Naive thymus-derived CD4-positive, alpha-beta T cell (primary cell): ENCODE data around the gene RBMS1. TPM values are rescaled to one million over a fixed set of nuclear protein-coding genes. Genes with fewer than 3 reads are reported as not detected.

Experiments
- ATAC-seq: fragments of 150-1000 bp; cut with Tn5 transposase; 2 replicates; pipeline ENCODE4 v1.10.0; 2021; ENCODE audit warnings: mild to moderate bottlenecking, moderate library complexity
- CTCF ChIA-PET: fragments of 350-600 bp; sonication (Branson Sonifier 250); formaldehyde crosslinking; loops from one replicate; lab custom pipeline; 2021; ENCODE audit warnings: antibody characterized with exemption; lab: Charles Lee
- POLR2A ChIA-PET: fragments of 350-600 bp; sonication (Branson Sonifier 250); formaldehyde crosslinking; loops from one replicate; lab custom pipeline; 2021; ENCODE audit warnings: antibody characterized with exemption, inconsistent platforms; lab: Charles Lee
- DNase-seq, 9 donors: peaks; one replicate each; pipeline versions ENCODE4 v3.0.0 to v3.0.0-alpha.2; 2020 to 2022; ENCODE audit warnings: mixed read lengths in 1 of 9
- H3K27ac ChIP-seq: one replicate; pipeline ENCODE4 v1.7.0; 2013; ENCODE audit warnings: mild to moderate bottlenecking, low read depth, low read length, moderate library complexity
- H3K27me3 ChIP-seq, 2 donors: one replicate each; pipeline ENCODE4 v1.7.0; 2013; ENCODE audit warnings: low read length in 2 of 2, mild to moderate bottlenecking in 2 of 2, moderate library complexity in 2 of 2; ENCODE audit not compliant: control insufficient read depth in 2 of 2, insufficient read depth in 2 of 2
- H3K36me3 ChIP-seq, 3 experiments: 1 replicate in 2 of 3; 2 replicates in 1 of 3; pipeline ENCODE4 v1.7.0; 2013; ENCODE audit warnings: low read length in 3 of 3, mild to moderate bottlenecking in 3 of 3, moderate library complexity in 1 of 3; ENCODE audit not compliant: insufficient read depth in 3 of 3, control insufficient read depth in 2 of 3
- H3K4me1 ChIP-seq, 2 donors: one replicate each; pipeline ENCODE4 v1.7.0; 2013; ENCODE audit warnings: low read length in 2 of 2, mild to moderate bottlenecking in 2 of 2, moderate library complexity in 1 of 2; ENCODE audit not compliant: control insufficient read depth in 2 of 2, insufficient read depth in 2 of 2
- H3K4me3 ChIP-seq: 2 replicates; pipeline ENCODE4 v1.7.0; 2013; ENCODE audit warnings: mild to moderate bottlenecking, low read length
- H3K9me3 ChIP-seq, 3 experiments: 1 replicate in 2 of 3; 2 replicates in 1 of 3; pipeline ENCODE4 v1.7.0; 2013; ENCODE audit warnings: low read length in 3 of 3; ENCODE audit not compliant: control insufficient read depth in 2 of 3
- H3K27ac Mint-ChIP-seq, 9 donors: one replicate each; pipeline ENCODE4 v1.8.0; 2020 to 2022; ENCODE audit warnings: mixed read lengths in 9 of 9, mild to moderate bottlenecking in 8 of 9, moderate library complexity in 5 of 9, inconsistent platforms in 2 of 9
- H3K27me3 Mint-ChIP-seq, 5 donors: one replicate each; pipeline ENCODE4 v1.8.0; 2021 to 2022; ENCODE audit warnings: mixed read lengths in 5 of 5, mild to moderate bottlenecking in 1 of 5
- H3K36me3 Mint-ChIP-seq, 5 donors: one replicate each; pipeline ENCODE4 v1.8.0; 2020 to 2022; ENCODE audit warnings: mixed read lengths in 5 of 5, mild to moderate bottlenecking in 3 of 5, inconsistent platforms in 1 of 5
- H3K4me1 Mint-ChIP-seq, 7 donors: one replicate each; pipeline ENCODE4 v1.8.0; 2020 to 2022; ENCODE audit warnings: mixed read lengths in 7 of 7, mild to moderate bottlenecking in 3 of 7, inconsistent platforms in 1 of 7
- H3K4me3 Mint-ChIP-seq, 10 donors: one replicate each; pipeline ENCODE4 v1.8.0; 2020 to 2022; ENCODE audit warnings: mild to moderate bottlenecking in 10 of 10, mixed read lengths in 10 of 10, moderate library complexity in 6 of 10, inconsistent platforms in 2 of 10
- H3K9me3 Mint-ChIP-seq, 11 donors: one replicate each; pipeline ENCODE4 v1.8.0; 2020 to 2022; ENCODE audit warnings: mixed read lengths in 11 of 11, mild to moderate bottlenecking in 4 of 11, inconsistent platforms in 1 of 11, moderate library complexity in 1 of 11
- intact Hi-C, 2 donors: fragments of 100-400 bp; cut with micrococcal nuclease; formaldehyde crosslinking; loops; one replicate each; pipeline ENCODE4 v1.15.1; 2023
- polyA plus RNA-seq, 2 donors: library from polyadenylated mRNA; unstranded; fragments of 300-500 nt; fragmentation: Illumina TruSeq; gene quantifications; one replicate each; pipeline ENCODE4 v1.2.3, GENCODE V29; 2021
- total RNA-seq, 6 experiments: library from RNA in 5 of 6; stranded (reverse) in 5 of 6; gene quantifications; 1 replicate in 5 of 6; 2 replicates in 1 of 6; pipeline ENCODE4 v1.2.3 and lab custom pipeline; 2021 to 2026

RBMS1 gene
- total and polyA plus RNA-seq, 7 experiments from 2014 or later = 74.4 to 137 (median 119) TPM

- ATAC-seq (no peak), DNase-seq (no peak)
- peaks cover 0 to 10% (median 0%) of the 10 kb centered on the region in 5 donors for H3K27me3 Mint-ChIP-seq
- no peaks in the 10 kb centered on the region for H3K36me3 ChIP-seq
- H3K4me1 Mint-ChIP-seq = peaks cover 11 to 48% (median 41%) of the 10 kb centered on the region in 7 donors
- peak overlapping the region in 2 of 9 donors; percentile 87 to 89 for H3K27ac Mint-ChIP-seq
- POLR2A ChIA-PET = no interaction called here
- peaks cover 0 to 22% (median 0%) of the 10 kb centered on the region in 5 donors for H3K36me3 Mint-ChIP-seq
- no peak overlapping the region for H3K27ac ChIP-seq
- intact Hi-C loops = loop anchor here in 1 of 2 donors (2.0 kb wide), 1 partner anchor 43 kb away; no protein-coding TSS in a partner anchor
- CTCF ChIA-PET = no interaction called here
- H3K4me3 Mint-ChIP-seq = peak overlapping the region in 1 of 10 donors; percentile 86
- H3K4me1 ChIP-seq = peaks cover 5 to 7% of the 10 kb centered on the region in 2 donors
- no peaks in the 10 kb centered on the region for H3K9me3 ChIP-seq
- no peak overlapping the region for H3K4me3 ChIP-seq
- no peaks in the 10 kb centered on the region for H3K9me3 Mint-ChIP-seq
- no peaks in the 10 kb centered on the region for H3K27me3 ChIP-seq
Observed at GRCh38 chr2:160268151-160268781, 225.3 kb downstream of the RBMS1 start.

DNA sequence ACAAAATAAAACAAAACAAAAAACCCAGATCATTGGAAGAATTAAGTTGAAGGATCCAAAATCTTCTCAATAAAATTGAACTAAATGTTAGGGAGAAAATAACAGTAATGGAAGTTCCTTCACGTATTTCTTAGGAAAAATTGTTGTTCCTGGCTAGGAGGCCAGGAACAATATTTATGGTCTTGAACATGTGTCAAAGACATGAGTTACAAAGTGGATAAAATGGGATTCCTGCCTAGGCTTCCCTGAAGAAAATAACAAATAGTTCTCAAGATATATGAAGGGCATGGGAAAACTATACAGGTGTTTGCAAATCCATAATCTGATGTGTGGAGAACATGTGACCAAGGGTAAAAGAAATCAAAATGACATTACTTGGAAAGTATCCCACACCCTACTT is 225.9 kb downstream of the RBMS1 start:
- Histone ChIP-seq H3K27ac (no peak overlapping the region), H3K4me1 (peaks cover 5 to 7% of the 10 kb centered on the region in 2 donors), H3K4me3 (no peak overlapping the region), H3K9me3 (no peaks in the 10 kb centered on the region), H3K36me3 (no peaks in the 10 kb centered on the region), H3K27me3 (no peaks in the 10 kb centered on the region)
- ChIA-PET POLR2A (no interaction called here), CTCF (no interaction called here)
- Mint-ChIP-seq H3K27me3 (peaks cover 0 to 10% (median 0%) of the 10 kb centered on the region in 5 donors), H3K36me3 (peaks cover 0 to 20% (median 0%) of the 10 kb centered on the region in 5 donors), H3K9me3 (no peaks in the 10 kb centered on the region), H3K4me1 (peaks cover 12 to 48% (median 43%) of the 10 kb centered on the region in 7 donors), H3K27ac (no peak overlapping the region), H3K4me3 (no peak overlapping the region)
- DNase-seq = no peak
- no peak for ATAC-seq
- intact Hi-C loops = loop anchor here in 1 of 2 donors (2.0 kb wide), 1 partner anchor 43 kb away; no protein-coding TSS in a partner anchor

GRCh38 chr2:160267022-160267421 is 226.6 kb downstream of the RBMS1 start:
- no peaks in the 10 kb centered on the region for H3K9me3 Mint-ChIP-seq
- ATAC-seq (no peak), DNase-seq (no peak)
- no peak overlapping the region for H3K27ac ChIP-seq
- H3K27me3 Mint-ChIP-seq = peaks cover 0 to 10% (median 0%) of the 10 kb centered on the region in 5 donors
- H3K4me3 ChIP-seq = no peak overlapping the region
- ChIA-PET CTCF (no interaction called here), POLR2A (no interaction called here)
- peak overlapping the region in 2 of 9 donors; percentile 15 to 50 for H3K27ac Mint-ChIP-seq
- no peaks in the 10 kb centered on the region for H3K9me3 ChIP-seq
- H3K36me3 ChIP-seq = no peaks in the 10 kb centered on the region
- no peak overlapping the region for H3K4me3 Mint-ChIP-seq
- no peaks in the 10 kb centered on the region for H3K27me3 ChIP-seq
- peaks cover 12 to 48% (median 43%) of the 10 kb centered on the region in 7 donors for H3K4me1 Mint-ChIP-seq
- peaks cover 5 to 7% of the 10 kb centered on the region in 2 donors for H3K4me1 ChIP-seq
- H3K36me3 Mint-ChIP-seq = peaks cover 0 to 20% (median 0%) of the 10 kb centered on the region in 5 donors
- intact Hi-C loops = no loop called here

- ATAC-seq = no peak
- peaks cover 0 to 15% (median 0%) of the 10 kb centered on the region in 5 donors for H3K36me3 Mint-ChIP-seq
- H3K4me1 ChIP-seq = peaks cover 5 to 7% of the 10 kb centered on the region in 2 donors
- no peaks in the 10 kb centered on the region for H3K36me3 ChIP-seq
- no peak overlapping the region for H3K4me3 ChIP-seq
- no peak overlapping the region for H3K4me3 Mint-ChIP-seq
- ChIA-PET POLR2A (interaction anchor here (0.9 kb wide), 1 partner anchor 9 kb away, joined by 3 read pairs; no protein-coding TSS in a partner anchor), CTCF (no interaction called here)
- H3K27me3 Mint-ChIP-seq = peaks cover 0 to 10% (median 0%) of the 10 kb centered on the region in 5 donors
- peaks cover 12 to 47% (median 42%) of the 10 kb centered on the region in 7 donors for H3K4me1 Mint-ChIP-seq
- DNase-seq = peak in 1 of 9 donors; percentile 7
- H3K27me3 ChIP-seq = no peaks in the 10 kb centered on the region
- intact Hi-C loops = no loop called here
- H3K27ac ChIP-seq = no peak overlapping the region
- H3K27ac Mint-ChIP-seq = peak overlapping the region in 4 of 9 donors; percentile 18 to 51 (median 38)
- H3K9me3 Mint-ChIP-seq = no peaks in the 10 kb centered on the region
- H3K9me3 ChIP-seq = no peaks in the 10 kb centered on the region
Observed at GRCh38 chr2:160266037-160266551, 227.5 kb downstream of the RBMS1 start.

DNA sequence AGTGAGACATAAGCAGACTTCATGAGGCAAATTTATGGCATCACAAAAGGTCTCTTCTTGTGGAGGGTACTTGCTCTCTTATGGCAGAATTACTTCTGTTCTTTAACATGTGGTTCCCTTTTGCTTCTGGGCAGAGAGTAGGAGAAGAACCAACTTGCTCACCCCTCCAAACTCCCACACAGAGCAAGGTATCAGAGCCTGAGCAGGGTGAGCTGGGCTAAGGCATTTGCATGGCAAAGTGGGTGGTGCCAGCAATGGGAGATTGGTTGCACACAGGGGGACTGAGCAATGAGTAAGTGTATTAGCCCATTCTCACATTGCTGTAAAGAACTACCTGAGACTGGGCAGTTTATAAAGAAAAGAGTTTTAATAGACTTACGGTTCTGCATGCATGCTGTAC is 229.3 kb downstream of the RBMS1 start:
- ChIA-PET POLR2A (no interaction called here), CTCF (interaction anchor here (1.1 kb wide), 1 partner anchor 12 kb away, joined by 3 read pairs; no protein-coding TSS in a partner anchor)
- Mint-ChIP-seq H3K27ac (no peak overlapping the region), H3K9me3 (peaks cover 0 to 4% (median 0%) of the 10 kb centered on the region in 11 donors), H3K27me3 (peaks cover 0 to 12% (median 0%) of the 10 kb centered on the region in 5 donors), H3K4me3 (no peak overlapping the region), H3K36me3 (peaks cover 0 to 5% (median 0%) of the 10 kb centered on the region in 5 donors), H3K4me1 (peaks cover 6 to 38% (median 31%) of the 10 kb centered on the region in 7 donors)
- DNase-seq = no peak
- H3K36me3 ChIP-seq = no peaks in the 10 kb centered on the region
- H3K27me3 ChIP-seq = no peaks in the 10 kb centered on the region
- H3K4me3 ChIP-seq = no peak overlapping the region
- intact Hi-C loops = no loop called here
- no peaks in the 10 kb centered on the region for H3K9me3 ChIP-seq
- ATAC-seq = no peak
- H3K4me1 ChIP-seq = peaks cover 1 to 3% of the 10 kb centered on the region in 2 donors
- H3K27ac ChIP-seq = no peak overlapping the region

- H3K27ac Mint-ChIP-seq = no peak overlapping the region
- no peak overlapping the region for H3K27ac ChIP-seq
- CTCF ChIA-PET = interaction anchor here (0.8 kb wide), 1 partner anchor 733 kb away, joined by 3 read pairs; no protein-coding TSS in a partner anchor
Observed at GRCh38 chr2:160261732-160262131, 231.9 kb downstream of the RBMS1 start.

More at GRCh38 chr2:160261732-160262131, 231.9 kb downstream of the RBMS1 start:
- Mint-ChIP-seq H3K4me3 (no peak overlapping the region), H3K27me3 (peaks cover 0 to 9% (median 0%) of the 10 kb centered on the region in 5 donors), H3K36me3 (peaks cover 0 to 3% (median 0%) of the 10 kb centered on the region in 5 donors), H3K4me1 (peaks cover 3 to 31% (median 17%) of the 10 kb centered on the region in 7 donors), H3K9me3 (peaks cover 0 to 6% (median 0%) of the 10 kb centered on the region in 11 donors)
- H3K4me3 ChIP-seq = no peak overlapping the region
- H3K4me1 ChIP-seq = no peaks in the 10 kb centered on the region
- H3K27me3 ChIP-seq = no peaks in the 10 kb centered on the region
- DNase-seq = no peak
- no peak for ATAC-seq
- no peaks in the 10 kb centered on the region for H3K9me3 ChIP-seq
- H3K36me3 ChIP-seq = no peaks in the 10 kb centered on the region
- intact Hi-C loops = no loop called here
- POLR2A ChIA-PET = no interaction called here
